GM23338 (cell line): ENCODE measurements around the gene GPR101. TPM values are rescaled to one million over a fixed set of nuclear protein-coding genes. Genes with fewer than 3 reads are reported as not detected.

Experiments
- ATAC-seq: fragments of 200-7000 bp; cut with Tn5 transposase; 3 replicates; pipeline ENCODE4 v1.9.1; 2020
- DNase-seq: peaks from one replicate; pipeline ENCODE4 v3.0.0-alpha.2; 2015; ENCODE audit warnings: low spot score
- H2AFZ ChIP-seq: fragments of 200-600 bp; sonication (generic); 2 replicates; pipeline ENCODE4 v1.8.0; 2016; ENCODE audit warnings: antibody characterized with exemption, mild to moderate bottlenecking, moderate library complexity
- H3F3A ChIP-seq: fragments of 200-600 bp; sonication (generic); replicated peaks from 2 replicates; pipeline ENCODE4 v1.8.0; 2017; ENCODE audit warnings: antibody characterized with exemption, mixed run types, low read depth
- H3K27ac ChIP-seq: fragments of 200-600 bp; sonication (generic); 2 replicates; pipeline ENCODE4 v1.6.1; 2016; ENCODE audit warnings: low read depth
- H3K27me3 ChIP-seq: fragments of 200-600 bp; sonication (generic); 2 replicates; pipeline ENCODE4 v1.8.0; 2016; ENCODE audit warnings: mild to moderate bottlenecking, mixed run types, moderate library complexity; ENCODE audit not compliant: insufficient read depth
- H3K36me3 ChIP-seq: fragments of 200-600 bp; sonication (generic); 2 replicates; pipeline ENCODE4 v1.8.0; 2016; ENCODE audit warnings: mild to moderate bottlenecking; ENCODE audit not compliant: insufficient read depth
- H3K4me1 ChIP-seq: fragments of 200-600 bp; sonication (generic); 2 replicates; pipeline ENCODE4 v1.8.0; 2016; ENCODE audit warnings: mild to moderate bottlenecking, moderate library complexity; ENCODE audit not compliant: insufficient read depth
- H3K4me2 ChIP-seq: fragments of 200-600 bp; sonication (generic); 2 replicates; pipeline ENCODE4 v1.7.1; 2017; ENCODE audit warnings: mixed run types
- H3K4me3 ChIP-seq: fragments of 200-600 bp; sonication (generic); 2 replicates; pipeline ENCODE4 v1.6.1; 2016; ENCODE audit warnings: mixed run types
- H3K79me2 ChIP-seq: fragments of 200-600 bp; sonication (generic); replicated peaks from 2 replicates; pipeline ENCODE4 v1.8.0; 2017; ENCODE audit warnings: mild to moderate bottlenecking; ENCODE audit not compliant: insufficient read depth
- H3K9me2 ChIP-seq: fragments of 200-600 bp; sonication (generic); 2 replicates; pipeline ENCODE4 v1.8.0; 2017; ENCODE audit not compliant: insufficient read depth
- H4K20me1 ChIP-seq: fragments of 200-600 bp; sonication (generic); replicated peaks from 2 replicates; pipeline ENCODE4 v1.8.0; 2017; ENCODE audit warnings: mild to moderate bottlenecking; ENCODE audit not compliant: insufficient read depth
- H3K27ac Mint-ChIP-seq: 2 replicates; pipeline ENCODE4 v1.8.0; 2020; ENCODE audit warnings: inconsistent platforms, mild to moderate bottlenecking, moderate library complexity, mixed read lengths
- H3K27me3 Mint-ChIP-seq: 3 replicates; pipeline ENCODE4 v1.8.0; 2022; ENCODE audit warnings: low read depth, mild to moderate bottlenecking, moderate library complexity, mixed read lengths, inconsistent platforms; ENCODE audit not compliant: insufficient read depth, poor library complexity
- H3K36me3 Mint-ChIP-seq: 3 replicates; pipeline ENCODE4 v1.8.0; 2021; ENCODE audit warnings: low read depth, mild to moderate bottlenecking, inconsistent platforms, moderate library complexity, mixed read lengths
- H3K4me1 Mint-ChIP-seq: 3 replicates; pipeline ENCODE4 v1.8.0; 2020; ENCODE audit warnings: mild to moderate bottlenecking, inconsistent platforms, mixed read lengths
- H3K4me3 Mint-ChIP-seq: 3 replicates; pipeline ENCODE4 v1.8.0; 2021; ENCODE audit warnings: moderate library complexity, mild to moderate bottlenecking, inconsistent platforms, mixed read lengths
- H3K9me3 Mint-ChIP-seq: 3 replicates; pipeline ENCODE4 v1.8.0; 2020; ENCODE audit warnings: moderate library complexity, mild to moderate bottlenecking, inconsistent platforms, mixed read lengths
- EZH2 ChIP-seq: fragments of 200-600 bp; sonication (generic); IDR thresholded peaks from one replicate; pipeline ENCODE4 v1.8.0; 2017; ENCODE audit warnings: antibody characterized with exemption, mild to moderate bottlenecking, low read depth; ENCODE audit not compliant: unreplicated experiment
- NANOG ChIP-seq: IDR thresholded peaks from 2 replicates; pipeline ENCODE4 v1.6.1; 2016; ENCODE audit warnings: antibody characterized with exemption, borderline replicate concordance
- POLR2AphosphoS5 ChIP-seq: IDR thresholded peaks from 2 replicates; pipeline ENCODE4 v1.6.1; 2016; ENCODE audit warnings: antibody characterized with exemption, low read depth
- STAT1 ChIP-seq: IDR thresholded peaks from one replicate; pipeline ENCODE4 v1.6.1; 2016; ENCODE audit warnings: antibody characterized with exemption; ENCODE audit not compliant: unreplicated experiment
- polyA plus RNA-seq: library from polyadenylated mRNA; unstranded; fragments of >200 nt; fragmentation: Nextera tagmentation; extraction: Ambion mirVana; gene quantifications from 2 replicates; pipeline ENCODE4 v1.2.1, GENCODE V29; 2016
- total RNA-seq: library from RNA; depleted of rRNA; stranded (reverse); fragments of >200 nt; shearing (Covaris generic); gene quantifications from 2 replicates; pipeline ENCODE4 v1.2.3, GENCODE V29; 2014
- TF ChIP-seq, protein P1 (sequence below): fragments of 250-450 bp; sonication (Bioruptor Pico); IDR thresholded peaks from 2 replicates; pipeline ENCODE4 v1.5.0; 2020; ENCODE audit warnings: mild to moderate bottlenecking, moderate library complexity
- TF ChIP-seq, protein P2 (sequence below), 2 experiments: fragments of 200-600 bp in 1 of 2; sonication (generic) in 1 of 2; conservative IDR thresholded peaks; 2 replicates each; pipeline versions ENCODE4 v1.5.1 to v1.6.1; 2016 to 2017; ENCODE audit warnings: antibody characterized with exemption in 2 of 2, low read depth in 2 of 2, mild to moderate bottlenecking in 2 of 2, moderate library complexity in 1 of 2

GPR101 gene
- total and polyA plus RNA-seq, 2 experiments from 2014 or later, result not detected

DNA sequence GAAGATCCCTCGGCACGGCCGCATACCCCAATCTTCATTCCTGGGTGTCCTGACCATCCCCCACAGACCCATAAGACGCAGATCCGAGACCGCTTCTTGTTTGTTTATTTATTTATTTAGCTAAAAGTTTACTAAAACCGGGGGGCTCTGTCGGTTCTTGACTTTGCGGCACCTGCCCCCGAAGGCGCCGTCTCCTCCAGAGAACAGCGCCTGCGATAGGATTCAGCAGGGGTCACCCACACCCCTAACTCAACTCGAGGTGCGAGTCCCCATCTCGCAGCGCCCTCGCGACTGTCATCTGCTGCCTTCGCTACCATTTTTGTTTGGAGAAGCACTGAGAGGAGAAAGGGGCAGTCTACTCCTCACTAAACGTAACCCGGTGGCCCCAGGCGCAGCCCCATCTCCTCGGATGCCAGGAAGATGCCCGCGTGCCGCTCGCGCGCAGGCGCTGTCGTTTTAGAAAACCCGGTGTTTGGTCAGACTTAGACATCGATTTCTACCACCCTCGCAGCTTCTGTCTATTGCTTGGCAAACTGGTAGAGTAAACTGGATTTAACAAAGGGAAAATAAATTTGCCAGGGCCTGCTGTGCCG is 18.9 kb upstream of the GPR101 start (continued):
- TF ChIP-seq, protein P1, sequence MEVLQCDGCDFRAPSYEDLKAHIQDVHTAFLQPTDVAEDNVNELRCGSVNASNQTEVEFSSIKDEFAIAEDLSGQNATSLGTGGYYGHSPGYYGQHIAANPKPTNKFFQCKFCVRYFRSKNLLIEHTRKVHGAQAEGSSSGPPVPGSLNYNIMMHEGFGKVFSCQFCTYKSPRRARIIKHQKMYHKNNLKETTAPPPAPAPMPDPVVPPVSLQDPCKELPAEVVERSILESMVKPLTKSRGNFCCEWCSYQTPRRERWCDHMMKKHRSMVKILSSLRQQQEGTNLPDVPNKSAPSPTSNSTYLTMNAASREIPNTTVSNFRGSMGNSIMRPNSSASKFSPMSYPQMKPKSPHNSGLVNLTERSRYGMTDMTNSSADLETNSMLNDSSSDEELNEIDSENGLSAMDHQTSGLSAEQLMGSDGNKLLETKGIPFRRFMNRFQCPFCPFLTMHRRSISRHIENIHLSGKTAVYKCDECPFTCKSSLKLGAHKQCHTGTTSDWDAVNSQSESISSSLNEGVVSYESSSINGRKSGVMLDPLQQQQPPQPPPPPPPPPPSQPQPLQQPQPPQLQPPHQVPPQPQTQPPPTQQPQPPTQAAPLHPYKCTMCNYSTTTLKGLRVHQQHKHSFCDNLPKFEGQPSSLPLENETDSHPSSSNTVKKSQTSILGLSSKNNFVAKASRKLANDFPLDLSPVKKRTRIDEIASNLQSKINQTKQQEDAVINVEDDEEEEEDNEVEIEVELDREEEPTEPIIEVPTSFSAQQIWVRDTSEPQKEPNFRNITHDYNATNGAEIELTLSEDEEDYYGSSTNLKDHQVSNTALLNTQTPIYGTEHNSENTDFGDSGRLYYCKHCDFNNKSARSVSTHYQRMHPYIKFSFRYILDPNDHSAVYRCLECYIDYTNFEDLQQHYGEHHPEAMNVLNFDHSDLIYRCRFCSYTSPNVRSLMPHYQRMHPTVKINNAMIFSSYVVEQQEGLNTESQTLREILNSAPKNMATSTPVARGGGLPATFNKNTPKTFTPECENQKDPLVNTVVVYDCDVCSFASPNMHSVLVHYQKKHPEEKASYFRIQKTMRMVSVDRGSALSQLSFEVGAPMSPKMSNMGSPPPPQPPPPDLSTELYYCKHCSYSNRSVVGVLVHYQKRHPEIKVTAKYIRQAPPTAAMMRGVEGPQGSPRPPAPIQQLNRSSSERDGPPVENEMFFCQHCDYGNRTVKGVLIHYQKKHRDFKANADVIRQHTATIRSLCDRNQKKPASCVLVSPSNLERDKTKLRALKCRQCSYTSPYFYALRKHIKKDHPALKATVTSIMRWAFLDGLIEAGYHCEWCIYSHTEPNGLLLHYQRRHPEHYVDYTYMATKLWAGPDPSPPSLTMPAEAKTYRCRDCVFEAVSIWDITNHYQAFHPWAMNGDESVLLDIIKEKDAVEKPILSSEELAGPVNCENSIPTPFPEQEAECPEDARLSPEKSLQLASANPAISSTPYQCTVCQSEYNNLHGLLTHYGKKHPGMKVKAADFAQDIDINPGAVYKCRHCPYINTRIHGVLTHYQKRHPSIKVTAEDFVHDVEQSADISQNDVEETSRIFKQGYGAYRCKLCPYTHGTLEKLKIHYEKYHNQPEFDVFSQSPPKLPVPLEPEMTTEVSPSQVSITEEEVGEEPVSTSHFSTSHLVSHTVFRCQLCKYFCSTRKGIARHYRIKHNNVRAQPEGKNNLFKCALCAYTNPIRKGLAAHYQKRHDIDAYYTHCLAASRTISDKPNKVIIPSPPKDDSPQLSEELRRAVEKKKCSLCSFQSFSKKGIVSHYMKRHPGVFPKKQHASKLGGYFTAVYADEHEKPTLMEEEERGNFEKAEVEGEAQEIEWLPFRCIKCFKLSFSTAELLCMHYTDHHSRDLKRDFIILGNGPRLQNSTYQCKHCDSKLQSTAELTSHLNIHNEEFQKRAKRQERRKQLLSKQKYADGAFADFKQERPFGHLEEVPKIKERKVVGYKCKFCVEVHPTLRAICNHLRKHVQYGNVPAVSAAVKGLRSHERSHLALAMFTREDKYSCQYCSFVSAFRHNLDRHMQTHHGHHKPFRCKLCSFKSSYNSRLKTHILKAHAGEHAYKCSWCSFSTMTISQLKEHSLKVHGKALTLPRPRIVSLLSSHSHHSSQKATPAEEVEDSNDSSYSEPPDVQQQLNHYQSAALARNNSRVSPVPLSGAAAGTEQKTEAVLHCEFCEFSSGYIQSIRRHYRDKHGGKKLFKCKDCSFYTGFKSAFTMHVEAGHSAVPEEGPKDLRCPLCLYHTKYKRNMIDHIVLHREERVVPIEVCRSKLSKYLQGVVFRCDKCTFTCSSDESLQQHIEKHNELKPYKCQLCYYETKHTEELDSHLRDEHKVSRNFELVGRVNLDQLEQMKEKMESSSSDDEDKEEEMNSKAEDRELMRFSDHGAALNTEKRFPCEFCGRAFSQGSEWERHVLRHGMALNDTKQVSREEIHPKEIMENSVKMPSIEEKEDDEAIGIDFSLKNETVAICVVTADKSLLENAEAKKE (CRISPR knock-in tag), result no peak
- TF ChIP-seq EZH2 (no peak), STAT1 (no peak), POLR2AphosphoS5 (no peak)

DNA sequence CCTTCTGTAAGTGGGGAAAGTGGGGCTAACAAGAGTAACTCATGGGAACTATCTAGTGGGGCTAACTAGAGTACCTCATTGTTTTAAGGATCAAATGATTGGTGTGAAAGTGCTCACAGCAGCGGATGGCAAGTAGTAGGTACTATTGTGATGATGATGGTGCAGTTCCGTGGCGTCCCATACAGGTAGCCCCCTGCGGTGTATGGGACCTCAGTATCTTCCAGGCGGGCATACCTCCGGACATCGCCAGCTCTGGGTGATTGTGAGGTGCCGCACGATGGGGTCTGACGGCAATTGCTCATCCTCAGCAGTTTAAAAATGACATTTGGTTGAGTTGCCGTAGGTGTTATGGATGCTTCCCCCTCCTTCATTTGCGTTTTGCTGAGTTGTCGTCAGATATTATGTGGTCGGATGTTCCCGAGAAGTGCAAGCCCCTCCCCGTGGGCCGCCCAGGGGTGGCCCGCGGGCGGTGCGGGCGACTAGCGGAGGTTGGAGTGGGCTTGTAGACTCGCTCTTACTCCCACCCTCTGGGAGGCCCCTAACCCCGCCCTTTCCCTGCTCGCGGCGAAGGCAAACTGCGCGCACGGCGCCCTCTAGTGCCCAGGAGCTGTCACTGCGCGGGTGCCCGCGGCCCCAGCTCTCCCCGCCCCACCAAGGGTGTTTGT is 18.3 kb upstream of the GPR101 start:
- H3K36me3 Mint-ChIP-seq, result no peaks in the 10 kb centered on the region
- no peak for TF ChIP-seq NANOG
- TF ChIP-seq, protein P2, sequence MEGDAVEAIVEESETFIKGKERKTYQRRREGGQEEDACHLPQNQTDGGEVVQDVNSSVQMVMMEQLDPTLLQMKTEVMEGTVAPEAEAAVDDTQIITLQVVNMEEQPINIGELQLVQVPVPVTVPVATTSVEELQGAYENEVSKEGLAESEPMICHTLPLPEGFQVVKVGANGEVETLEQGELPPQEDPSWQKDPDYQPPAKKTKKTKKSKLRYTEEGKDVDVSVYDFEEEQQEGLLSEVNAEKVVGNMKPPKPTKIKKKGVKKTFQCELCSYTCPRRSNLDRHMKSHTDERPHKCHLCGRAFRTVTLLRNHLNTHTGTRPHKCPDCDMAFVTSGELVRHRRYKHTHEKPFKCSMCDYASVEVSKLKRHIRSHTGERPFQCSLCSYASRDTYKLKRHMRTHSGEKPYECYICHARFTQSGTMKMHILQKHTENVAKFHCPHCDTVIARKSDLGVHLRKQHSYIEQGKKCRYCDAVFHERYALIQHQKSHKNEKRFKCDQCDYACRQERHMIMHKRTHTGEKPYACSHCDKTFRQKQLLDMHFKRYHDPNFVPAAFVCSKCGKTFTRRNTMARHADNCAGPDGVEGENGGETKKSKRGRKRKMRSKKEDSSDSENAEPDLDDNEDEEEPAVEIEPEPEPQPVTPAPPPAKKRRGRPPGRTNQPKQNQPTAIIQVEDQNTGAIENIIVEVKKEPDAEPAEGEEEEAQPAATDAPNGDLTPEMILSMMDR (conservative IDR thresholded peaks at IDR 0.05; ENCODE audit: low read depth in 2 of 2), result peak; percentile 65 to 79
- H3K4me1 ChIP-seq, result no peaks in the 10 kb centered on the region; the same call in 1 of the 2 replicates
- peaks cover 3% of the 10 kb centered on the region; the same call in 2 of the 3 replicates for H3K4me1 Mint-ChIP-seq
- ATAC-seq (peak; percentile 93), DNase-seq (peak; percentile 70)
- no peak overlapping the region for H2AFZ ChIP-seq
- H3K27ac ChIP-seq, result no peak overlapping the region
- no peaks in the 10 kb centered on the region for H4K20me1 ChIP-seq
- H3K27ac Mint-ChIP-seq, result no peak overlapping the region
- H3K9me2 ChIP-seq, result no peaks in the 10 kb centered on the region
- peaks cover 21% of the 10 kb centered on the region for H3K27me3 Mint-ChIP-seq
- H3K4me3 Mint-ChIP-seq, result peak overlapping the region; percentile 84
- H3K9me3 Mint-ChIP-seq, result no peaks in the 10 kb centered on the region; the same call in 2 of the 3 replicates
- no peaks in the 10 kb centered on the region for H3K79me2 ChIP-seq
- H3K4me3 ChIP-seq, result peak overlapping the region; percentile 61
- H3K4me2 ChIP-seq, result peak overlapping the region; percentile 82
- H3K27me3 ChIP-seq, result peaks cover 44% of the 10 kb centered on the region
- no peaks in the 10 kb centered on the region for H3F3A ChIP-seq
- no peaks in the 10 kb centered on the region for H3K36me3 ChIP-seq
